Endometrial microvascular endothelial cells (primary cell): ENCODE results near the gene PGRMC1. TPM values are rescaled to one million over a fixed set of nuclear protein-coding genes. Genes with fewer than 3 reads are reported as not detected.
"Not testable (repeated sequence)": the region's sequence is repeated elsewhere in the genome, so short reads cannot be mapped to it uniquely, and the experiment has no call there.

Experiments
- in situ Hi-C: cut with HindIII; loops from 2 replicates; pipeline ENCODE4 v1.10.0; 2017; ENCODE audit warnings: low sequenced_read_pairs, low pct_unique_long_range_greater_than_20kb; ENCODE audit errors: inconsistent ontology term
- total RNA-seq: library from RNA; depleted of rRNA; stranded (reverse); fragments of >200 nt; gene quantifications from one replicate; pipeline ENCODE4 v1.2.3, GENCODE V29; 2015; ENCODE audit errors: inconsistent ontology term

Gene PGRMC1
- total RNA-seq, 1 donor from 2014 or later: 77.0 TPM

DNA sequence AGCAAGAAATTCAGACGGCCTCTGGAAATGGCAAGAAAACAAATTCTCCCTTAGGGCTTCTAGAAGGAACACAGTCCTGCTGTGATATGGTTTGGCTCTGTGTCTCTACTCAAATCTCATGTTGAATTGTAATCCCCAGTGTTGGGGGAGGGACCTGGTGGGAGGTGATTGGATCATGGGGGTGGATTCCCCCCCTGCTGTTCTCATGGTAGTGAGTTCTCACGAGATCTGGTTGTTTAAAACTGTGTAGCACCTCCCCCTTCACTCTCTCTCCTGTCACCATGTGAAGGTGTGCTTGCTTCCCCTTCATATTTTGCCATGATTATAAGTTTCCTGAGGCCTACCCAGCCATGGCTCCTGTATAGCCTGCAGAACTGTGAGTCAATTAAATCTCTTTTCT, 55.2 kb downstream of the PGRMC1 start:
- in situ Hi-C loops: not testable (repeated sequence)

DNA sequence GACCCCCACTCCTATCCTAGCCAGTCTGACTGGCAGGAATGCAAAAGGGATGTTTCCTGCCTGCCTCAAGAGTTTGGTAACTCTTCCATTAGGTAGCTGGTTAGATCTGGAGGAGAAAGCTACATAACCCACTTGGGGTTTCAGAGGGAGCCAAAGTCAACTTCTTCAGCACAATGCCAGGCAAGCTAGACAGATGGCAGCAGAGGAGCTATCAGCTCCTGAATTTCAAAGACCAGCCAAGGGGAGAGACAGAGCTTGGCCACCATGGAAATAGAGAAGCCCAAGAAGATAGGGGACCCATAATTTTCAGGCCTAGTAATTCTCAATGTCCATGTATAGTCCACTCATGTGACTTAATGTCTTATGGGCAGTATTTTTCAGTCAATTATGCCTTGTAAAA, 56.4 kb downstream of the PGRMC1 start:
- in situ Hi-C loops: no loop called here

Other genes with a start within 250 kb of the PGRMC1 start
- gene CT47C1, start 163.3 kb upstream of the PGRMC1 start, total RNA-seq: not detected
- gene KIAA1210, start 108.5 kb upstream of the PGRMC1 start, total RNA-seq: not detected
- 24.8 TPM for gene SLC25A43, start 163.1 kb downstream of the PGRMC1 start, total RNA-seq
- 533 TPM for gene SLC25A5, start 232.2 kb downstream of the PGRMC1 start, total RNA-seq